ENCODE data around the gene MTFP1. TPM values are rescaled to one million over a fixed set of nuclear protein-coding genes. Genes with fewer than 3 reads are reported as not detected.
A peak's percentile ranks its signal among the peaks of the same experiment; 100 is the strongest.

Gene MTFP1
- total and polyA plus RNA-seq, 7 experiments from 2014 or later = 10.2 to 68.2 (median 26.7) TPM

GRCh38 chr22:30422481-30423300 lies 2.9 kb upstream of the MTFP1 start:
- intact Hi-C loops (cut with micrococcal nuclease) = loop anchor here (1.0 to 10.0 kb wide), 9 partner anchors 8 to 1072 kb away; partner anchors contain the start of genes ASCC2 (in 1 of the 2), NF2 (in 1 of the 2), PATZ1 (in 1 of the 2) and PIK3IP1 (in 1 of the 2)
- Mint-ChIP-seq H3K4me1 (peaks cover 30 to 68% (median 64%) of the 10 kb centered on the region in 7 donors), H3K27ac (peak overlapping the region; percentile 79 to 100 (median 97)), H3K9me3 (no peaks in the 10 kb centered on the region), H3K4me3 (peak overlapping the region; percentile 94 to 99 (median 98)), H3K36me3 (peaks cover 4 to 34% (median 10%) of the 10 kb centered on the region in 5 donors), H3K27me3 (peaks cover 0 to 4% (median 0%) of the 10 kb centered on the region in 5 donors)
- no peaks in the 10 kb centered on the region for H3K27me3 ChIP-seq (ENCODE audit: control insufficient read depth in 2 of 2, insufficient read depth in 2 of 2, low read length in 2 of 2)
- peaks cover 28 to 36% of the 10 kb centered on the region in 2 donors for H3K4me1 ChIP-seq (ENCODE audit: control insufficient read depth in 2 of 2, insufficient read depth in 2 of 2, low read length in 2 of 2)
- H3K27ac ChIP-seq (ENCODE audit: low read depth, low read length) = peak overlapping the region; percentile 97
- peaks cover 6 to 19% (median 7%) of the 10 kb centered on the region in 3 experiments for H3K36me3 ChIP-seq (ENCODE audit: control insufficient read depth in 2 of 3, insufficient read depth in 3 of 3, low read length in 3 of 3)
- POLR2A ChIA-PET = interaction anchor here (1.1 to 7.8 kb wide), 12 partner anchors 10 to 924 kb away, joined by 3 to 158 read pairs (median 10); partner anchors contain the start of genes CCDC157, PATZ1, SEC14L2 and SF3A1
- peak in 1 of 9 donors; percentile 57 for DNase-seq
- H3K4me3 ChIP-seq (ENCODE audit: low read length) = peak overlapping the region; percentile 76
- CTCF ChIA-PET = interaction anchor here (2.5 to 7.7 kb wide), 5 partner anchors 9 to 134 kb away, joined by 19 to 78 read pairs (median 38); partner anchors contain the start of genes CASTOR1 and SEC14L2
- no peaks in the 10 kb centered on the region for H3K9me3 ChIP-seq (ENCODE audit: control insufficient read depth in 2 of 3, low read length in 3 of 3)
- no peak for ATAC-seq

- ATAC-seq (no peak), DNase-seq (peak in 2 of 9 donors; percentile 41 to 68)
- no peaks in the 10 kb centered on the region for H3K9me3 ChIP-seq (ENCODE audit: control insufficient read depth in 2 of 3, low read length in 3 of 3)
- CTCF ChIA-PET = interaction anchor here (0.6 to 7.7 kb wide), 11 partner anchors 10 to 506 kb away, joined by 4 to 78 read pairs (median 8); partner anchors contain the start of genes CASTOR1, OSM, RNF215 and SEC14L2
- no peaks in the 10 kb centered on the region for H3K27me3 ChIP-seq (ENCODE audit: control insufficient read depth in 2 of 2, insufficient read depth in 2 of 2, low read length in 2 of 2)
- peaks cover 28 to 36% of the 10 kb centered on the region in 2 donors for H3K4me1 ChIP-seq (ENCODE audit: control insufficient read depth in 2 of 2, insufficient read depth in 2 of 2, low read length in 2 of 2)
- no peaks in the 10 kb centered on the region for H3K9me3 Mint-ChIP-seq
- H3K36me3 ChIP-seq (ENCODE audit: control insufficient read depth in 2 of 3, insufficient read depth in 3 of 3, low read length in 3 of 3) = peaks cover under 1 to 19% (median 3%) of the 10 kb centered on the region in 3 experiments
- peaks cover 4 to 35% (median 7%) of the 10 kb centered on the region in 5 donors for H3K36me3 Mint-ChIP-seq
- peaks cover 30 to 71% (median 64%) of the 10 kb centered on the region in 7 donors for H3K4me1 Mint-ChIP-seq
- H3K27ac ChIP-seq (ENCODE audit: low read depth, low read length) = peak overlapping the region; percentile 97
- H3K27me3 Mint-ChIP-seq = peaks cover 0 to 4% (median 0%) of the 10 kb centered on the region in 5 donors
- intact Hi-C loops (cut with micrococcal nuclease) = loop anchor here (1.0 to 10.0 kb wide), 9 partner anchors 9 to 1071 kb away; partner anchors contain the start of genes ASCC2 (in 1 of the 2), NF2 (in 1 of the 2), PATZ1 (in 1 of the 2) and PIK3IP1 (in 1 of the 2)
- peak overlapping the region; percentile 94 to 99 (median 98) for H3K4me3 Mint-ChIP-seq
- H3K27ac Mint-ChIP-seq = peak overlapping the region; percentile 96 to 100 (median 98)
- POLR2A ChIA-PET = interaction anchor here (0.7 to 7.8 kb wide), 25 partner anchors 10 to 923 kb away, joined by 3 to 158 read pairs (median 4); partner anchors contain the start of genes CASTOR1, CCDC157, MORC2 and PATZ1
- peak overlapping the region; percentile 76 for H3K4me3 ChIP-seq (ENCODE audit: low read length)
Observed at GRCh38 chr22:30423301-30423958, 2.1 kb upstream of the MTFP1 start.

GRCh38 chr22:30423959-30424533 lies 1.5 kb upstream of the MTFP1 start:
- H3K4me3 Mint-ChIP-seq = peak overlapping the region; percentile 94 to 99 (median 98)
- Histone ChIP-seq H3K36me3 (ENCODE audit: control insufficient read depth in 2 of 3, insufficient read depth in 3 of 3, low read length in 3 of 3) (peaks cover 0 to 17% (median 0%) of the 10 kb centered on the region in 3 experiments), H3K9me3 (ENCODE audit: control insufficient read depth in 2 of 3, low read length in 3 of 3) (no peaks in the 10 kb centered on the region), H3K4me1 (ENCODE audit: control insufficient read depth in 2 of 2, insufficient read depth in 2 of 2, low read length in 2 of 2) (peaks cover 28 to 36% of the 10 kb centered on the region in 2 donors), H3K4me3 (ENCODE audit: low read length) (peak overlapping the region; percentile 76), H3K27me3 (ENCODE audit: control insufficient read depth in 2 of 2, insufficient read depth in 2 of 2, low read length in 2 of 2) (no peaks in the 10 kb centered on the region), H3K27ac (ENCODE audit: low read depth, low read length) (peak overlapping the region; percentile 97)
- intact Hi-C loops (cut with micrococcal nuclease) = loop anchor here (1.0 to 10.0 kb wide), 16 partner anchors 10 to 1071 kb away; partner anchors contain the start of genes ASCC2 (in 2 of the 2), SF3A1 (in 2 of the 2), UQCR10 (in 2 of the 2) and ZMAT5 (in 2 of the 2)
- DNase-seq (peak; percentile 82 to 99 (median 98)), ATAC-seq (peak; percentile 92)
- H3K36me3 Mint-ChIP-seq = peaks cover 4 to 39% (median 7%) of the 10 kb centered on the region in 5 donors
- peaks cover 0 to 4% (median 0%) of the 10 kb centered on the region in 5 donors for H3K27me3 Mint-ChIP-seq
- CTCF ChIA-PET = interaction anchor here (0.6 to 7.7 kb wide), 12 partner anchors 10 to 816 kb away, joined by 3 to 78 read pairs (median 6); partner anchors contain the start of genes CASTOR1, OSM, RNF215 and SEC14L2
- no peaks in the 10 kb centered on the region for H3K9me3 Mint-ChIP-seq
- H3K27ac Mint-ChIP-seq = peak overlapping the region; percentile 96 to 100 (median 98)
- peaks cover 30 to 71% (median 64%) of the 10 kb centered on the region in 7 donors for H3K4me1 Mint-ChIP-seq
- POLR2A ChIA-PET = interaction anchor here (0.7 to 7.8 kb wide), 28 partner anchors 11 to 922 kb away, joined by 3 to 158 read pairs (median 4); partner anchors contain the start of genes CASTOR1, CCDC157, MORC2 and PATZ1

DNA sequence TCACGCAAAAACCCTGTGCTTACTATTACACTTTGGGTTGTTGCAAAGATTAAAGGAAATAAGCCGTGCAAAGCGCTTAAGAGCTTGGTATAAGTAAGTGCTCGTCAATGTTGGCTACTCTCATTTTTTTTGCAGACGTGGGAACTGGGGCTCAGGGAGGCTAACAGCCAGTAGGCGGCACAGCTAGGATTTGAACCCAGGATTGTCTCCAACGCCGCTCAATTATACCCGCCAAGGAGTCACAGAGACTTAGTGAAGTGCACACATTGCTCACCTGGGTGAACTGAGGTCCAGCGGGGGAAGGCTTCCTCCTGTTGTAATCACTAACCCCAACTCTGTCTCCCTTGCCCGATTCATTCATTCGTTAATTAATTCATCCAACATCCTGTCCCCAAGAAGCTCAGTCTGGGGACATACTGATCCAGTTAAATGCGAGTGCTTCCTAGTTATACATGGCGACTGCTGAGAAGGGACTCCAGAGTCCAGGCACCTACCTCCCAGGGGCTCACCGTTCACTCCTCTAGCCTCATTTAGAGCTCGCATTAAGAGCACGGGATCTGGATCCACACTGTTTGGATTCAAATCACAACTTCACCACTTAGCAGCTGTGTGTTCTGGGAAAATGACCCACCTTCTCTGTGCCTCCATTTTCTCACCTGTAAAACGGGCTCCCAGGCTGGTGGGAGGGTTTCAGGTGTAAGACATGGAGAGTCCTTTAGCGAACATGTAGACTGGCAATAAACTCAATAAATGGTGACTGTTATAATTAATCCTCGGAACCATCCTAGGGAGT lies 838 bp upstream of the MTFP1 start:
- Mint-ChIP-seq H3K27ac (peak overlapping the region; percentile 96 to 100 (median 98)), H3K9me3 (no peaks in the 10 kb centered on the region), H3K27me3 (peaks cover 0 to 4% (median 0%) of the 10 kb centered on the region in 5 donors), H3K4me1 (peaks cover 30 to 71% (median 64%) of the 10 kb centered on the region in 7 donors), H3K4me3 (peak overlapping the region; percentile 94 to 99 (median 98)), H3K36me3 (peaks cover 4 to 37% (median 7%) of the 10 kb centered on the region in 5 donors)
- ATAC-seq = no peak
- Histone ChIP-seq H3K27ac (ENCODE audit: low read depth, low read length) (peak overlapping the region; percentile 97), H3K27me3 (ENCODE audit: control insufficient read depth in 2 of 2, insufficient read depth in 2 of 2, low read length in 2 of 2) (no peaks in the 10 kb centered on the region), H3K4me1 (ENCODE audit: control insufficient read depth in 2 of 2, insufficient read depth in 2 of 2, low read length in 2 of 2) (peaks cover 28 to 36% of the 10 kb centered on the region in 2 donors), H3K36me3 (ENCODE audit: control insufficient read depth in 2 of 3, insufficient read depth in 3 of 3, low read length in 3 of 3) (peaks cover 0 to 15% (median 0%) of the 10 kb centered on the region in 3 experiments), H3K9me3 (ENCODE audit: control insufficient read depth in 2 of 3, low read length in 3 of 3) (no peaks in the 10 kb centered on the region), H3K4me3 (ENCODE audit: low read length) (peak overlapping the region; percentile 66)
- peak in 1 of 9 donors; percentile 38 for DNase-seq
- ChIA-PET CTCF (interaction anchor here (0.5 to 7.7 kb wide), 15 partner anchors 11 to 816 kb away, joined by 3 to 78 read pairs (median 5); partner anchors contain the start of genes CASTOR1, OSM, RNF215 and SEC14L2), POLR2A (interaction anchor here (0.7 to 7.8 kb wide), 23 partner anchors 11 to 871 kb away, joined by 3 to 158 read pairs (median 4); partner anchors contain the start of genes CASTOR1, CCDC157, SEC14L2 and SF3A1)
- intact Hi-C loops (cut with micrococcal nuclease) = loop anchor here (1.0 to 10.0 kb wide), 14 partner anchors 28 to 1070 kb away; partner anchors contain the start of genes ASCC2 (in 2 of the 2), SF3A1 (in 2 of the 2), UQCR10 (in 2 of the 2) and ZMAT5 (in 2 of the 2)

GRCh38 chr22:30425327-30425615 lies 297 bp upstream of the MTFP1 start:
- H3K36me3 Mint-ChIP-seq = peaks cover 3 to 42% (median 9%) of the 10 kb centered on the region in 5 donors

More at GRCh38 chr22:30425327-30425615, 297 bp upstream of the MTFP1 start:
- intact Hi-C loops (cut with micrococcal nuclease) = loop anchor here (2.0 to 10.0 kb wide), 4 partner anchors 586 to 1070 kb away; partner anchors contain the start of genes ASCC2 (in 1 of the 2), NF2 (in 1 of the 2), PIK3IP1 (in 1 of the 2) and SFI1 (in 1 of the 2)
- peak overlapping the region; percentile 93 to 99 (median 96) for H3K4me3 Mint-ChIP-seq
- no peak for DNase-seq
- H3K9me3 ChIP-seq (ENCODE audit: control insufficient read depth in 2 of 3, low read length in 3 of 3) = no peaks in the 10 kb centered on the region
- peaks cover 32 to 70% (median 64%) of the 10 kb centered on the region in 7 donors for H3K4me1 Mint-ChIP-seq
- peaks cover 28 to 36% of the 10 kb centered on the region in 2 donors for H3K4me1 ChIP-seq (ENCODE audit: control insufficient read depth in 2 of 2, insufficient read depth in 2 of 2, low read length in 2 of 2)
- H3K27me3 Mint-ChIP-seq = peaks cover 0 to 4% (median 0%) of the 10 kb centered on the region in 5 donors
- CTCF ChIA-PET = interaction anchor here (0.5 to 7.7 kb wide), 8 partner anchors 11 to 143 kb away, joined by 3 to 78 read pairs (median 27); partner anchors contain the start of genes CASTOR1 and SEC14L2
- H3K9me3 Mint-ChIP-seq = no peaks in the 10 kb centered on the region
- peaks cover 0 to 13% (median 0%) of the 10 kb centered on the region in 3 experiments for H3K36me3 ChIP-seq (ENCODE audit: control insufficient read depth in 2 of 3, insufficient read depth in 3 of 3, low read length in 3 of 3)
- H3K4me3 ChIP-seq (ENCODE audit: low read length) = peak overlapping the region; percentile 66
- POLR2A ChIA-PET = interaction anchor here (1.3 to 7.8 kb wide), 9 partner anchors 10 to 119 kb away, joined by 3 to 158 read pairs (median 19); partner anchors contain the start of genes CCDC157, SEC14L2 and SF3A1
- peak overlapping the region; percentile 97 for H3K27ac ChIP-seq (ENCODE audit: low read depth, low read length)
- peak overlapping the region; percentile 85 to 99 (median 96) for H3K27ac Mint-ChIP-seq
- H3K27me3 ChIP-seq (ENCODE audit: control insufficient read depth in 2 of 2, insufficient read depth in 2 of 2, low read length in 2 of 2) = no peaks in the 10 kb centered on the region
- ATAC-seq = no peak
